HG02840 (cell line): ENCODE data around the gene CEP128.

Experiments used
- ATAC-seq: cut with Tn5 transposase; IDR thresholded peaks from one replicate; pipeline ENCODE4 v1.9.1; 2021; ENCODE audit warnings: mild to moderate bottlenecking, moderate library complexity, moderate number of reproducible peaks; ENCODE audit not compliant: unreplicated experiment, low FRiP score

Gene CEP128

GRCh38 chr14:80698974-80699373 lies 242.6 kb downstream of the CEP128 start:
- ATAC-seq: no peak

GRCh38 chr14:80695869-80696268 lies 245.7 kb downstream of the CEP128 start:
- ATAC-seq: no peak

- ATAC-seq: no peak
These were observed 248.6 kb downstream of the CEP128 start for GRCh38 chr14:80692903-80693302.

- ATAC-seq: no peak
These were observed 259.9 kb downstream of the CEP128 start for GRCh38 chr14:80681651-80682050.

GRCh38 chr14:80679273-80679672 lies 262.3 kb downstream of the CEP128 start:
- ATAC-seq: no peak

- ATAC-seq: no peak
These were observed 263.1 kb downstream of the CEP128 start for GRCh38 chr14:80678436-80678835.

GRCh38 chr14:80669426-80669825 lies 272.1 kb downstream of the CEP128 start:
- no peak for ATAC-seq

GRCh38 chr14:80664576-80664975 lies 277.0 kb downstream of the CEP128 start:
- no peak for ATAC-seq

GRCh38 chr14:80663541-80663940 lies 278.0 kb downstream of the CEP128 start:
- no peak for ATAC-seq

GRCh38 chr14:80659783-80660182 lies 281.8 kb downstream of the CEP128 start:
- ATAC-seq: no peak

GRCh38 chr14:80658733-80659132 lies 282.8 kb downstream of the CEP128 start:
- ATAC-seq: no peak

- ATAC-seq: no peak
These were observed 283.4 kb downstream of the CEP128 start for GRCh38 chr14:80658155-80658554.

GRCh38 chr14:80653956-80654355 lies 287.6 kb downstream of the CEP128 start:
- no peak for ATAC-seq

GRCh38 chr14:80645667-80646413 lies 295.7 kb downstream of the CEP128 start:
- no peak for ATAC-seq

- ATAC-seq: no peak
These were observed 296.7 kb downstream of the CEP128 start for GRCh38 chr14:80644826-80645225.

GRCh38 chr14:80638620-80639515 lies 302.7 kb downstream of the CEP128 start:
- no peak for ATAC-seq

GRCh38 chr14:80637756-80638619 lies 303.6 kb downstream of the CEP128 start:
- ATAC-seq: no peak

GRCh38 chr14:80636071-80636470 lies 305.5 kb downstream of the CEP128 start:
- no peak for ATAC-seq

- ATAC-seq: no peak
These were observed 307.3 kb downstream of the CEP128 start for GRCh38 chr14:80634106-80634758.

GRCh38 chr14:80629606-80630005 lies 311.9 kb downstream of the CEP128 start:
- no peak for ATAC-seq
